SK-N-SH treated with all-trans-retinoic acid at 6 μM for 48 hours (cell line): ENCODE measurements around the gene HTR2B.
"Not testable (repeated sequence)": the region's sequence is repeated elsewhere in the genome, so short reads cannot be mapped to it uniquely, and the experiment has no call there.

ENCODE experiments used
- ATAC-seq: fragments of 200-7000 bp; cut with Tn5 transposase; 3 replicates; pipeline ENCODE4 v1.9.1; 2020; ENCODE audit warnings: mild to moderate bottlenecking, moderate library complexity
- ARNTL ChIP-seq: fragments of 450-650 bp; formaldehyde crosslinking; IDR thresholded peaks from 2 replicates; pipeline ENCODE4 v1.5.0; 2020; ENCODE audit warnings: low read depth, mild to moderate bottlenecking, moderate library complexity, borderline replicate concordance
- BACH2 ChIP-seq: fragments of 250-450 bp; sonication (Bioruptor Pico); IDR thresholded peaks from 2 replicates; pipeline ENCODE4 v1.9.0; 2021; ENCODE audit warnings: mild to moderate bottlenecking, borderline replicate concordance
- CREB5 ChIP-seq: fragments of 250-450 bp; sonication (Bioruptor Pico); IDR thresholded peaks from 2 replicates; pipeline ENCODE4 v1.5.1; 2020; ENCODE audit warnings: low read depth, mild to moderate bottlenecking, moderate library complexity
- CSDC2 ChIP-seq: fragments of 250-450 bp; sonication (Bioruptor Pico); IDR thresholded peaks from 2 replicates; pipeline ENCODE4 v1.5.0; 2020; ENCODE audit warnings: mild to moderate bottlenecking, moderate library complexity
- ESRRG ChIP-seq: fragments of 250-450 bp; sonication (Bioruptor Pico); IDR thresholded peaks from 2 replicates; pipeline ENCODE4 v1.6.1; 2021; ENCODE audit warnings: mild to moderate bottlenecking
- GLIS3 ChIP-seq: fragments of 250-450 bp; sonication (Bioruptor Pico); IDR thresholded peaks from 2 replicates; pipeline ENCODE4 v1.5.0; 2020; ENCODE audit warnings: mild to moderate bottlenecking, moderate library complexity
- ISL1 ChIP-seq: fragments of 250-450 bp; sonication (Bioruptor Pico); IDR thresholded peaks from 2 replicates; pipeline ENCODE4 v2.1.2; 2022; ENCODE audit warnings: mild to moderate bottlenecking, moderate library complexity
- OSR1 ChIP-seq: fragments of 250-450 bp; sonication (Bioruptor Pico); IDR thresholded peaks from 2 replicates; pipeline ENCODE4 v1.8.0; 2022; ENCODE audit warnings: moderate library complexity, mild to moderate bottlenecking, inconsistent platforms
- PATZ1 ChIP-seq: fragments of 250-450 bp; sonication (Bioruptor Pico); IDR thresholded peaks from 2 replicates; pipeline ENCODE4 v1.8.0; 2020; ENCODE audit warnings: mild to moderate bottlenecking, moderate library complexity, borderline replicate concordance
- POU6F1 ChIP-seq: fragments of 250-450 bp; sonication (Bioruptor Pico); IDR thresholded peaks from 2 replicates; pipeline ENCODE4 v1.8.0; 2021; ENCODE audit warnings: low read depth, mild to moderate bottlenecking, moderate library complexity, borderline replicate concordance
- PPARA ChIP-seq: fragments of 250-450 bp; sonication (Bioruptor Pico); IDR thresholded peaks from 2 replicates; pipeline ENCODE4 v1.5.0; 2020; ENCODE audit warnings: mild to moderate bottlenecking, borderline replicate concordance
- RARB ChIP-seq: fragments of 250-450 bp; sonication (Bioruptor Pico); IDR thresholded peaks from 2 replicates; pipeline ENCODE4 v1.8.0; 2021; ENCODE audit warnings: mild to moderate bottlenecking, moderate library complexity
- SNAI2 ChIP-seq: fragments of 250-450 bp; sonication (Bioruptor Pico); IDR thresholded peaks from 2 replicates; pipeline ENCODE4 v1.5.0; 2020; ENCODE audit warnings: mild to moderate bottlenecking, moderate library complexity
- TCF4 ChIP-seq: fragments of 250-450 bp; sonication (Bioruptor Pico); IDR thresholded peaks from 2 replicates; pipeline ENCODE4 v1.8.0; 2021; ENCODE audit warnings: mild to moderate bottlenecking, moderate library complexity, borderline replicate concordance
- TOX ChIP-seq: fragments of 250-450 bp; sonication (Bioruptor Pico); IDR thresholded peaks from 2 replicates; pipeline ENCODE4 v1.8.0; 2021; ENCODE audit warnings: mild to moderate bottlenecking, moderate library complexity, borderline replicate concordance
- TSHZ2 ChIP-seq: fragments of 250-450 bp; sonication (Bioruptor Pico); IDR thresholded peaks from 2 replicates; pipeline ENCODE4 v1.5.0; 2020; ENCODE audit warnings: mild to moderate bottlenecking, moderate library complexity
- ZC3H10 ChIP-seq: fragments of 250-450 bp; sonication (Bioruptor Pico); IDR thresholded peaks from 2 replicates; pipeline ENCODE4 v1.5.1; 2021; ENCODE audit warnings: mild to moderate bottlenecking, moderate library complexity
- ZFP3 ChIP-seq: fragments of 250-450 bp; sonication (Bioruptor Pico); IDR thresholded peaks from 2 replicates; pipeline ENCODE4 v1.5.0; 2020; ENCODE audit warnings: mild to moderate bottlenecking, moderate library complexity
- ZFP30 ChIP-seq: fragments of 450-650 bp; formaldehyde crosslinking; IDR thresholded peaks from 2 replicates; pipeline ENCODE4 v1.5.0; 2022; ENCODE audit warnings: mild to moderate bottlenecking, moderate library complexity
- ZNF565 ChIP-seq: fragments of 450-650 bp; formaldehyde crosslinking; conservative IDR thresholded peaks from 2 replicates; pipeline ENCODE4 v1.5.0; 2020; ENCODE audit warnings: low read depth, mild to moderate bottlenecking, moderate library complexity
- ZNF70 ChIP-seq: fragments of 450-650 bp; formaldehyde crosslinking; IDR thresholded peaks from 2 replicates; pipeline ENCODE4 v1.5.0; 2020; ENCODE audit warnings: mild to moderate bottlenecking, moderate library complexity
- ZNF8 ChIP-seq: fragments of 450-650 bp; formaldehyde crosslinking; IDR thresholded peaks from 2 replicates; pipeline ENCODE4 v1.5.0; 2020; ENCODE audit warnings: mild to moderate bottlenecking, moderate library complexity

The HTR2B gene

GRCh38 chr2:231152800-231153557 lies 28.1 kb upstream of the HTR2B start:
- no peak for ATAC-seq

GRCh38 chr2:231146665-231147064 lies 21.8 kb upstream of the HTR2B start:
- no peak for ATAC-seq
- TF ChIP-seq POU6F1 (no peak), ISL1 (CRISPR knock-in tag) (no peak), OSR1 (CRISPR knock-in tag) (no peak), PPARA (CRISPR knock-in tag) (no peak), ZNF70 (CRISPR knock-in tag) (no peak), TOX (CRISPR knock-in tag) (no peak), TSHZ2 (no peak), PATZ1 (CRISPR knock-in tag) (no peak), TCF4 (no peak), BACH2 (CRISPR knock-in tag) (no peak), ZNF565 (no peak), GLIS3 (CRISPR knock-in tag) (no peak), ARNTL (CRISPR knock-in tag) (no peak), ZC3H10 (no peak), CSDC2 (CRISPR knock-in tag) (no peak), ZNF8 (CRISPR knock-in tag) (no peak)

More at GRCh38 chr2:231152800-231153557, 28.1 kb upstream of the HTR2B start:
- no peak for TF ChIP-seq ZC3H10
- TF ChIP-seq RARB (CRISPR knock-in tag) = no peak

GRCh38 chr2:231144896-231145295 lies 20.1 kb upstream of the HTR2B start:
- TF ChIP-seq ISL1 (CRISPR knock-in tag) (no peak), ESRRG (CRISPR knock-in tag) (no peak), TOX (CRISPR knock-in tag) (no peak), ARNTL (CRISPR knock-in tag) (no peak), TCF4 (no peak), OSR1 (CRISPR knock-in tag) (no peak), ZNF565 (no peak), SNAI2 (CRISPR knock-in tag) (no peak)
- no peak for ATAC-seq

GRCh38 chr2:231140808-231141207 lies 16.0 kb upstream of the HTR2B start:
- ATAC-seq = not testable (repeated sequence)

GRCh38 chr2:231139796-231140195 lies 15.0 kb upstream of the HTR2B start:
- no peak for ATAC-seq

More at GRCh38 chr2:231139796-231140195, 15.0 kb upstream of the HTR2B start:
- TF ChIP-seq ZNF8 (CRISPR knock-in tag) = no peak
- TF ChIP-seq BACH2 (CRISPR knock-in tag) = no peak
- TF ChIP-seq ISL1 (CRISPR knock-in tag) = no peak
- TF ChIP-seq POU6F1 = no peak
- no peak for TF ChIP-seq ARNTL (CRISPR knock-in tag)
- TF ChIP-seq CREB5 (CRISPR knock-in tag) = no peak
- no peak for TF ChIP-seq RARB (CRISPR knock-in tag)
- no peak for TF ChIP-seq TSHZ2
- TF ChIP-seq CSDC2 (CRISPR knock-in tag) = no peak
- no peak for TF ChIP-seq ZFP3 (CRISPR knock-in tag)
- TF ChIP-seq PPARA (CRISPR knock-in tag) = no peak
- TF ChIP-seq ZFP30 (CRISPR knock-in tag) = no peak
- TF ChIP-seq, all 23 proteins: peak for 0
